Subcutaneous adipose tissue (tissue), 4 donors: ENCODE results near the gene MRPS18A. TPM values are rescaled to one million over a fixed set of nuclear protein-coding genes. Genes with fewer than 3 reads are reported as not detected.

Source experiments
- CTCF ChIP-seq: fragments of 450-650 bp; IDR thresholded peaks from one replicate; pipeline ENCODE4 v1.5.1; 2016; ENCODE audit warnings: low read depth, mild to moderate bottlenecking, control low read depth, antibody characterized with exemption, moderate library complexity
- total RNA-seq, 4 donors: library from RNA; depleted of rRNA; stranded (reverse); fragments of >200 nt; gene quantifications; one replicate each; pipeline ENCODE4 v1.1.0, GENCODE V29; 2016

MRPS18A gene
- total RNA-seq, 4 donors from 2014 or later = 28.5 to 31.3 (median 30.4) TPM

DNA sequence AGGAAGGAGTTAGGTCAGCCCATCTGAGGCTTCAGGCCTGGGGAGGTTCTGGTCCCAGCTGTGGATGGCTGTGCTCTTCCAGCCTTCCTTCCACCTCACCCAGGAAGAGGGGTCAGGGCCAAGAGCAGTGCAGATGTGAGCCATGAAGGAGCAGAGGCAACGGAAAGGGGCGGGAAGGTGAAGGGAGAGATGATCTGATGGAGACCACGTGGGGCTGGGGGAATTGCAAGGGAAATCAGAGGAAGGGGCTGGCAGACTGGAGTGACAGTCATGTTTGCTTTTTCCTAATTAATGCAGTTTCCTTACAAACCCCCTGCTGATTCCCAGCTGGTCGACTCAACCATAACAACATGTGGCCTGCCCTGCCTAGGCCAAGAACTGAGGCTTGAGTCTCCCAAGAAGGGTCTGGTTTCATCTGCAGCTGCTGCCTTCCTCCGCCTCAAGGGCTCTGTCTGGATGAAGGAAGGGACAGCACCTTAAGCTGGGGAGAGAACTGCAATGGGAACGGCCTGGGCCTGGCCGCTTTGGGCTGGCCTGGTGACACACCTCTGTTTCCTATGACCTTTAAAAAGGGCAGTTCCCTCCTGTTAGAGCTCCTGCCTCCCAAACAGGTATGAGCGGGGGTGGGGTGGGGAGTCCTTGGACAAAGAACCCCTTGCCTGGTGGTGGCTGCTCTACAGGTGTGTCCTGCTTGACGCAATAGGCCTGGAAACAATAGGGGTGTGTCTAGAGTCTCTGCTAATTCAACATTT lies 7.8 kb upstream of the MRPS18A start:
- no peak for TF ChIP-seq CTCF

DNA sequence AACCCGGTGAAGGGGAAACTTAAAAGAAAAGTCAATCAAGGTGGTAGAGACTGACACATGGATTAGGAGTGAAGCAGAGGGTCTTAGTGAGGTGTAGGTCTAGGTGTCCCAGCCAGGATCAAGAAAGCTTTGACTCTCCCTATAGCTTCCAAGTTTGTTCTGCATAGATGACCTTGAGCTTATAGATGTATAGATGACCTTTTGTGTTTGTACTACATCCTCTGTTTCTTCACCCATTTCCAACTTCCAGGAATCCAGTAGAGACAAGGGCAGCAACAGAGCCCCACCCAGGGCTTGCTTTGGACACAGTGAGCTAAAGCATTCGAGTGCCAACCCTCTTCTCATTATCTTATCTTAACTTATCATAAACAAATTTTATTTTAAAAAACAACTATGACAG lies 1.8 kb upstream of the MRPS18A start:
- no peak for TF ChIP-seq CTCF

- TF ChIP-seq CTCF = no peak
Measured at GRCh38 chr6:43687079-43687436, 533 bp downstream of the MRPS18A start.

DNA sequence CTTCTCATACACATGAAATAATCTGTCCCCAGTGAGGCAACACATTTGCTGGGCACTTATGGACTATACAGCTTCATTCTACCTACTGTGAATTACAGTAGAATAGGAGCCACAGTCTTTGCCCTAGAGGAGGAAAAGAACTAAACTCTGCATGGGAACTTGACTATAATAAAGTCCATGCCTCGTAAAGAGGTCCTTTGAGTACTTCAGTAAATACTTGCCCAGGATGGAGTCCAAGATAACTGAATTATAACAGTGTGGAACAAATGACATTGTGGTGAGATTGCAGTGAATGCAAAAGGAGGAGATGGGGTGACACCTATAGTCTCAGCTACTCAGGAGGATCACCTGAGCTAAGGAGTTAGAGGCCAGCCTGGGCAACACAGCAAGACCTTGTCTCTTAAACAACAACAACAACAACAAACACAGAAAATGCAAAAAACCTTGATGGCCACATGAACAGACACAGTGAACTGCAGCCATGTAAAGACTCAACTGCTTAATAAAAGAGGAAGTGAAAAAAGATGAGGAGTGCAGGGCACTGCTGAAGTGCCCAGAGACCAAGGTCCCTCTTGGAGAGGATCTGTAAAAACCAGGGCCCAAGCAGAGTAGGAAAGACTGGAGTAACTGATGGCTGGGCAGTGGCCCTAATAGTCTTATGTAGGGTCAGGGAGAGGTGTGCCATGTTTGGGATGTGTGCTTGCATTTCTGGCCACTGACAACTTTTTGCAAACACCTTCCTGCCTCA lies 3.7 kb downstream of the MRPS18A start:
- no peak for TF ChIP-seq CTCF

DNA sequence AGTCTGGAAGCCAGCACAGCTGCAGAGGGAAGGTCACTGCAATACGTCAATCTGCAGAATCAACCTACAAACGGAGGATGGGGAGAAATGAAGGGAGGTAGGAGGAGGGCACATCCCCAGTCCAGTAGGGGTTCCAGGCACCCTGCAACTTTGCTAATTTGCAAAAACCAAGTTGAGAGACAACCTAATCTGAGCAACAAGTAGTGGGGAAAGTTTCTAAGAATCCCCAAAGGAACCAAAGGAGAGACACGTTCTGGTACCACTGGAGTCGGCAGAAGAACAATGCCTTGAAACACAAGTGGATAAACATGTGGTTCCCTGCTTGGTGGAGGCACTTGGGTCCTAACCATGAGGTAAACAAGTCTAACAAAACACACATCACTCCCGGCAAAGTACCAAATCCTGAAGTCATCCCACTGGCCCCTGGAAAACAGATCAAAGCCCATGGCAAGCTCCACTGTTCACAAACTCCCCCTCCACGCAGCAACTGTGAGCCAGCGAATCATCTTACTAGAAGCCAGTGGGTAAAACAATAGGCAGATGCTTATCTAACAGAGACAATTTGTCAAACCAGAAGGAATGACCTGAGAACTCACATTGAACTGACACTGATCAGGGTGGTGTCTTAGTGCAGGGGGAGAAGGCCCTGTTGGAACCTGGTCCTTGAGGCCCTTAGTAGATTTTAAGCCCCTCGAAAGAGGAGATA lies 4.7 kb downstream of the MRPS18A start:
- no peak for TF ChIP-seq CTCF

GRCh38 chr6:43681303-43681702 lies 6.3 kb downstream of the MRPS18A start:
- no peak for TF ChIP-seq CTCF
